Small intestine (tissue), 7 donors: Measurements from ENCODE around the gene CCDC167. TPM values are rescaled to one million over a fixed set of nuclear protein-coding genes. Genes with fewer than 3 reads are reported as not detected.

Experiments
- DNase-seq, 2 donors: peaks; one replicate each; pipeline versions ENCODE4 v3.0.0 to v3.0.0-alpha.2; 2013
- FAIRE-seq: peaks from 2 replicates; lab custom pipeline; 2012; peaks lifted over from hg19 to GRCh38; lab: Jason Lieb, UNC
- H3K27ac ChIP-seq, 3 donors: one replicate each; pipeline ENCODE4 v1.5.1; 2013; ENCODE audit warnings: low read length in 2 of 3, mild to moderate bottlenecking in 2 of 3, control low read depth in 1 of 3, inconsistent platforms in 1 of 3, low read depth in 1 of 3, moderate library complexity in 1 of 3
- H3K27me3 ChIP-seq, 3 donors: one replicate each; pipeline ENCODE4 v1.6.1; 2013; ENCODE audit warnings: low read length in 3 of 3, inconsistent platforms in 1 of 3; ENCODE audit not compliant: control insufficient read depth in 3 of 3, insufficient read depth in 3 of 3
- H3K36me3 ChIP-seq, 3 donors: one replicate each; pipeline ENCODE4 v1.6.1; 2013; ENCODE audit warnings: low read length in 3 of 3, inconsistent platforms in 1 of 3, low read depth in 1 of 3, mild to moderate bottlenecking in 1 of 3, moderate library complexity in 1 of 3; ENCODE audit not compliant: control insufficient read depth in 3 of 3, insufficient read depth in 2 of 3
- H3K4me1 ChIP-seq, 3 donors: one replicate each; pipeline ENCODE4 v1.6.1; 2013; ENCODE audit warnings: low read length in 2 of 3, inconsistent platforms in 1 of 3, low read depth in 1 of 3, mild to moderate bottlenecking in 1 of 3, moderate library complexity in 1 of 3; ENCODE audit not compliant: control insufficient read depth in 3 of 3, insufficient read depth in 2 of 3
- H3K4me3 ChIP-seq, 3 donors: one replicate each; pipeline ENCODE4 v1.5.1; 2013; ENCODE audit warnings: low read length in 3 of 3, control low read depth in 1 of 3, inconsistent platforms in 1 of 3, low read depth in 1 of 3, mild to moderate bottlenecking in 1 of 3, moderate library complexity in 1 of 3
- H3K9me3 ChIP-seq, 2 donors: one replicate each; pipeline ENCODE4 v1.6.1; 2013; ENCODE audit warnings: low read depth in 1 of 2, low read length in 1 of 2; ENCODE audit not compliant: control insufficient read depth in 2 of 2, insufficient read depth in 1 of 2
- WGBS, 3 donors: extraction: QIAGEN DNeasy Blood & Tissue Kit; methylation state at CpG; one replicate each; pipeline ENCODE4 v1.1.7; 2013; 5-methylcytosine and 5-hydroxymethylcytosine counted together
- polyA plus RNA-seq, 4 donors: library from polyadenylated mRNA; stranded (reverse) in 3 of 4; unstranded in 1 of 4; fragments of 200-250 nt in 3 of 4; fragments of 120-200 nt in 1 of 4; gene quantifications; one replicate each; pipeline versions ENCODE4 v1.2.1 to v1.2.3, GENCODE V29; 2013
- donor health status: healthy with polysubstance abuse.
- donor health status: control.
- donor health status: control.
- donor health status: Bipolar disorder and iron deficiency.
- donor health status: healthy.

The CCDC167 gene
- polyA plus RNA-seq, 4 donors = 14.2 to 54.3 (median 25.4) TPM

DNA sequence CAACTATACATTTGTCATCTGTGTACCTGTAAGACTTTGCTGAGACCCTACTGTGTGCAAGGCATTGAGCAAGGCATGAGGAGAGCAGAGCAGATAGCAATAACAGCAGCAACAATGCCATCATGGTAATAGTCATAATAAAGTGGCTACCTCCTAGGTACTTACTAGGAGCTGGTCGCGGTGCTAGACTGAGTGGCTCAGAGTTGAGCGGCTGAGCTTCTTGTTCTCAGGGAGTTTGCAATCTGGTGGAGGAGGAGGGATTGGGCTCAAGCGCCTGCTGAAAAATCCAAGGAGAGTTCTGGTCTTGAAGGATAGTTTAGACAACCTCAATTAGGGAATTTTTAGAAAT, 25.3 kb upstream of the CCDC167 start:
- DNase-seq (no peak), FAIRE-seq (no peak)
- Histone ChIP-seq H3K4me3 (no peak overlapping the region), H3K36me3 (no peaks in the 10 kb centered on the region), H3K4me1 (no peaks in the 10 kb centered on the region), H3K27ac (no peak overlapping the region), H3K9me3 (no peaks in the 10 kb centered on the region), H3K27me3 (peaks cover 0 to 22% (median 0%) of the 10 kb centered on the region in 3 donors)
- WGBS, 3 donors = 83 to 94% (median 86%) methylated on average over 4 of the region's 4 CpGs

GRCh38 chr6:37524025-37524969, 24.6 kb upstream of the CCDC167 start:
- Histone ChIP-seq H3K4me1 (no peaks in the 10 kb centered on the region), H3K36me3 (no peaks in the 10 kb centered on the region), H3K27ac (no peak overlapping the region), H3K9me3 (peaks cover 0 to 1% of the 10 kb centered on the region in 2 donors), H3K4me3 (no peak overlapping the region), H3K27me3 (peaks cover 0 to 21% (median 0%) of the 10 kb centered on the region in 3 donors)
- 71 to 81% (median 72%) methylated on average over 19 of the region's 19 CpGs for WGBS, 3 donors
- no peak for DNase-seq
- FAIRE-seq = no peak

- Histone ChIP-seq H3K4me3 (no peak overlapping the region), H3K4me1 (no peaks in the 10 kb centered on the region), H3K36me3 (no peaks in the 10 kb centered on the region), H3K9me3 (peaks cover 0 to 3% of the 10 kb centered on the region in 2 donors), H3K27ac (no peak overlapping the region), H3K27me3 (peaks cover 0 to 20% (median 0%) of the 10 kb centered on the region in 3 donors)
- DNase-seq (no peak), FAIRE-seq (no peak)
- WGBS, 3 donors = 80 to 90% (median 83%) methylated on average over 6 to 7 of the region's 7 CpGs
Measured at GRCh38 chr6:37523412-37523811, 23.7 kb upstream of the CCDC167 start.

- Histone ChIP-seq H3K4me3 (no peak overlapping the region), H3K27ac (no peak overlapping the region), H3K27me3 (peaks cover 0 to 16% (median 0%) of the 10 kb centered on the region in 3 donors), H3K36me3 (no peaks in the 10 kb centered on the region), H3K9me3 (peaks cover 0 to 3% of the 10 kb centered on the region in 2 donors), H3K4me1 (no peaks in the 10 kb centered on the region)
- WGBS, 3 donors = 79 to 95% (median 92%) methylated on average over 3 of the region's 3 CpGs
- FAIRE-seq (no peak), DNase-seq (no peak)
Measured at GRCh38 chr6:37522836-37523235, 23.1 kb upstream of the CCDC167 start.

GRCh38 chr6:37521674-37522073, 22.0 kb upstream of the CCDC167 start:
- peaks cover 0 to 3% of the 10 kb centered on the region in 2 donors for H3K9me3 ChIP-seq
- H3K27ac ChIP-seq = no peak overlapping the region
- FAIRE-seq = no peak
- WGBS, 3 donors = 44 to 71% (median 56%) methylated on average over 4 of the region's 4 CpGs
- no peaks in the 10 kb centered on the region for H3K36me3 ChIP-seq
- no peak for DNase-seq
- peaks cover 0 to 14% (median 0%) of the 10 kb centered on the region in 3 donors for H3K27me3 ChIP-seq
- peaks cover 0 to 7% (median 0%) of the 10 kb centered on the region in 3 donors for H3K4me1 ChIP-seq
- H3K4me3 ChIP-seq = no peak overlapping the region

GRCh38 chr6:37520926-37521325, 21.2 kb upstream of the CCDC167 start:
- Histone ChIP-seq H3K27ac (no peak overlapping the region), H3K4me1 (peaks cover 0 to 15% (median 3%) of the 10 kb centered on the region in 3 donors), H3K9me3 (peaks cover 0 to 3% of the 10 kb centered on the region in 2 donors), H3K4me3 (no peak overlapping the region), H3K36me3 (no peaks in the 10 kb centered on the region), H3K27me3 (peaks cover 0 to 10% (median 0%) of the 10 kb centered on the region in 3 donors)
- 70 to 82% (median 74%) methylated on average over 6 of the region's 6 CpGs for WGBS, 3 donors
- DNase-seq (no peak), FAIRE-seq (no peak)

GRCh38 chr6:37519461-37519860, 19.8 kb upstream of the CCDC167 start:
- Histone ChIP-seq H3K4me3 (no peak overlapping the region), H3K27ac (no peak overlapping the region), H3K27me3 (peaks cover 0 to 6% (median 0%) of the 10 kb centered on the region in 3 donors), H3K4me1 (peaks cover 0 to 19% (median 4%) of the 10 kb centered on the region in 3 donors), H3K36me3 (no peaks in the 10 kb centered on the region), H3K9me3 (peaks cover 0 to 3% of the 10 kb centered on the region in 2 donors)
- DNase-seq = no peak
- WGBS, 3 donors = 94 to 96% (median 96%) methylated on average over 5 of the region's 5 CpGs
- FAIRE-seq = no peak

DNA sequence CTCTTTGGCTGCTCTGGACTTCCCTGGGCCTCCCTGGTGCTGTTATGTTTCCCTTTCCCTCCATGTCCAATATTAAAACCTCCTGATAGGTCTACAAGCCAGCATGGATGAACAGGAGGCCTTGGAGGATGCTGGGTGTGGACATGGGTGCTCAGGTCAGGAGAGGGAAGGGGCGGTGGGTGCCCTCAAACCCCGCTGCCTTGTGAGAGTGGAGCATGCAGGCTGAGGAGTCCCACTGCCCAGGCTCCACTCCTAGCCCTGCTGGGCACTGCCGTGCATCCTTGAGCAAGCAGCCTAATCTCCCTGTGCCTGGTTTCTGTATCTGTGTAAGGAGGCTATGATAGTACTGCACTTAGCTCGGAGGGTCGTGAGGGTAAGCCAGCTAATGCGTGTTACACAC, 18.4 kb upstream of the CCDC167 start:
- peaks cover 0 to 3% of the 10 kb centered on the region in 2 donors for H3K9me3 ChIP-seq
- FAIRE-seq = no peak
- peaks cover 0 to 11% (median 0%) of the 10 kb centered on the region in 3 donors for H3K27me3 ChIP-seq
- H3K27ac ChIP-seq = peak overlapping the region in 1 of 3 donors; percentile 28
- H3K4me3 ChIP-seq = no peak overlapping the region
- WGBS, 3 donors = 86 to 96% (median 88%) methylated on average over 6 of the region's 6 CpGs
- DNase-seq = no peak
- H3K4me1 ChIP-seq = peaks cover 0 to 19% (median 4%) of the 10 kb centered on the region in 3 donors
- no peaks in the 10 kb centered on the region for H3K36me3 ChIP-seq
